IPS-20b (cell line): ENCODE results near the gene TCF4.

Experiments
- H3K27ac ChIP-seq: one replicate; pipeline ENCODE4 v1.5.1; 2013; ENCODE audit warnings: low read length
- H3K27me3 ChIP-seq: 2 replicates; pipeline ENCODE4 v1.6.1; 2013; ENCODE audit warnings: mild to moderate bottlenecking, low read length, inconsistent platforms; ENCODE audit not compliant: insufficient read depth
- H3K36me3 ChIP-seq: 2 replicates; pipeline ENCODE4 v1.6.1; 2013; ENCODE audit warnings: low read depth, mild to moderate bottlenecking, inconsistent platforms, low read length, moderate library complexity; ENCODE audit not compliant: insufficient read depth
- H3K4me1 ChIP-seq: 2 replicates; pipeline ENCODE4 v1.6.1; 2013; ENCODE audit warnings: mild to moderate bottlenecking, control low read depth, inconsistent platforms, low read length, moderate library complexity; ENCODE audit not compliant: insufficient read depth
- H3K4me3 ChIP-seq: 2 replicates; pipeline ENCODE4 v1.5.1; 2013; ENCODE audit warnings: mild to moderate bottlenecking, low read length, inconsistent platforms
- H3K9ac ChIP-seq: 2 replicates; pipeline ENCODE4 v1.6.1; 2013; ENCODE audit warnings: low read depth, mild to moderate bottlenecking, inconsistent platforms, low read length, moderate library complexity
- H3K9me3 ChIP-seq: 2 replicates; pipeline ENCODE4 v1.6.1; 2013; ENCODE audit warnings: mild to moderate bottlenecking, low read depth, low read length, inconsistent platforms; ENCODE audit not compliant: insufficient read depth

The TCF4 gene

DNA sequence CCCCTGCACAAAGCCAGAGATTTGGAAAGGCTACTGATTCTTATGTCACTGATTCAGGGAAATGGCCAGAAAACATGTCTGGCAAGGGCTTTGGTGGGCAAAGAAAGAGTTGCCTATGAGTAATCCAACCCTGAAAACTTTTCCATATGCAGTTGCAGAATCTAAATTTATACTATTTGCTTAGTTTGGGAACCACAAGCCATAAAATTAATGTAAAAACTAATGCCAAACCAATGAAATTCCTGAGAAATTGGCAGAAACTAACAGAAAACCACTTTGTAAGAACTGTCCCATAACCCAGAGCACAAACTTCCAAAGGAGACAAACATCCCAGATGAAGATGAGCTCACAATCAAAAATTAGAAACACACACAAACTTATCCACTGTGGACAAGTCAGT, 48.8 kb downstream of the TCF4 start:
- no peak overlapping the region for H3K27ac ChIP-seq
- H3K27me3 ChIP-seq: no peaks in the 10 kb centered on the region
- no peaks in the 10 kb centered on the region for H3K9me3 ChIP-seq
- H3K36me3 ChIP-seq: no peaks in the 10 kb centered on the region
- no peak overlapping the region for H3K4me3 ChIP-seq
- no peak overlapping the region for H3K9ac ChIP-seq
- H3K4me1 ChIP-seq: peaks cover 7% of the 10 kb centered on the region

GRCh38 chr18:55534996-55535395, 53.0 kb downstream of the TCF4 start:
- no peak overlapping the region for H3K9ac ChIP-seq
- H3K27ac ChIP-seq: no peak overlapping the region
- no peaks in the 10 kb centered on the region for H3K36me3 ChIP-seq
- no peak overlapping the region for H3K4me3 ChIP-seq
- peaks cover 15% of the 10 kb centered on the region for H3K4me1 ChIP-seq
- H3K27me3 ChIP-seq: no peaks in the 10 kb centered on the region
- H3K9me3 ChIP-seq: no peaks in the 10 kb centered on the region

- Histone ChIP-seq H3K9ac (no peak overlapping the region), H3K36me3 (no peaks in the 10 kb centered on the region)
Observed at GRCh38 chr18:55534547-55534946, 53.4 kb downstream of the TCF4 start.

GRCh38 chr18:55530166-55530565, 57.8 kb downstream of the TCF4 start:
- Histone ChIP-seq H3K36me3 (no peaks in the 10 kb centered on the region), H3K9ac (no peak overlapping the region), H3K9me3 (no peaks in the 10 kb centered on the region), H3K4me1 (peaks cover 21% of the 10 kb centered on the region), H3K27ac (no peak overlapping the region), H3K4me3 (no peak overlapping the region), H3K27me3 (no peaks in the 10 kb centered on the region)

More at GRCh38 chr18:55534547-55534946, 53.4 kb downstream of the TCF4 start:
- Histone ChIP-seq H3K4me1 (peaks cover 19% of the 10 kb centered on the region), H3K27me3 (no peaks in the 10 kb centered on the region), H3K9me3 (no peaks in the 10 kb centered on the region), H3K27ac (no peak overlapping the region), H3K4me3 (no peak overlapping the region)

- peaks cover 24% of the 10 kb centered on the region for H3K4me1 ChIP-seq
- no peak overlapping the region for H3K9ac ChIP-seq
- no peaks in the 10 kb centered on the region for H3K27me3 ChIP-seq
- H3K36me3 ChIP-seq: no peaks in the 10 kb centered on the region
- H3K9me3 ChIP-seq: no peaks in the 10 kb centered on the region
- no peak overlapping the region for H3K27ac ChIP-seq
- H3K4me3 ChIP-seq: no peak overlapping the region
Observed at GRCh38 chr18:55529581-55529980, 58.4 kb downstream of the TCF4 start.

- H3K27me3 ChIP-seq: no peaks in the 10 kb centered on the region
- H3K36me3 ChIP-seq: no peaks in the 10 kb centered on the region
- no peak overlapping the region for H3K9ac ChIP-seq
- H3K9me3 ChIP-seq: no peaks in the 10 kb centered on the region
- no peak overlapping the region for H3K27ac ChIP-seq
- H3K4me1 ChIP-seq: peaks cover 17% of the 10 kb centered on the region
- no peak overlapping the region for H3K4me3 ChIP-seq
Observed at GRCh38 chr18:55525845-55526244, 62.1 kb downstream of the TCF4 start.

GRCh38 chr18:55524353-55525073, 63.5 kb downstream of the TCF4 start:
- Histone ChIP-seq H3K4me3 (peak overlapping the region; percentile 36; the same call in 1 of the 2 replicates), H3K27me3 (no peaks in the 10 kb centered on the region), H3K27ac (no peak overlapping the region), H3K36me3 (no peaks in the 10 kb centered on the region), H3K9ac (no peak overlapping the region), H3K9me3 (no peaks in the 10 kb centered on the region), H3K4me1 (peaks cover 14% of the 10 kb centered on the region)

- Histone ChIP-seq H3K36me3 (no peaks in the 10 kb centered on the region), H3K4me1 (peaks cover 14% of the 10 kb centered on the region)
Observed at GRCh38 chr18:55523001-55523400, 65.0 kb downstream of the TCF4 start.

DNA sequence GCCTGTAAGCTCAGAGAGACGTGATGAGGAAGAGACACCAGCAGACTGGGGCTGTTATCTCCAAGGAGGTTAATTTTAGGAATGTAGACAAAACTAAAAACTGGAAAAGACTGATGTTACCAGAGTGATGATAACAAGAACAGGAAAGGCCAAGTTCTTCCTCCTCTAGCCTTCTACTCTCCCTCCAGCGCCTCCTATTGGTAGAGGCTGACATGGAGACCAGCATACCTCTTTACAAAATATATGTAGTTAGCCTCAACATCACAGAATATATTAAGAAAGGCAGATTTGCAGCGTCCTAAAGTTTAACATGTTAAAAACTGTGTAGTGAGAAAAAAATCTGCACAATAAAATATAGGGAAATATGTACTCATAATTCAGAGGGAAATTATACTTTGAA, 66.0 kb downstream of the TCF4 start:
- Histone ChIP-seq H3K27me3 (no peaks in the 10 kb centered on the region), H3K9me3 (no peaks in the 10 kb centered on the region), H3K9ac (no peak overlapping the region), H3K4me1 (peaks cover 14% of the 10 kb centered on the region), H3K36me3 (no peaks in the 10 kb centered on the region), H3K27ac (no peak overlapping the region), H3K4me3 (no peak overlapping the region)

More at GRCh38 chr18:55523001-55523400, 65.0 kb downstream of the TCF4 start:
- H3K9ac ChIP-seq: no peak overlapping the region
- no peaks in the 10 kb centered on the region for H3K9me3 ChIP-seq
- no peak overlapping the region for H3K4me3 ChIP-seq
- H3K27me3 ChIP-seq: no peaks in the 10 kb centered on the region
- H3K27ac ChIP-seq: no peak overlapping the region

GRCh38 chr18:55517055-55517454, 70.9 kb downstream of the TCF4 start:
- Histone ChIP-seq H3K4me1 (peaks cover 19% of the 10 kb centered on the region), H3K27ac (no peak overlapping the region)

GRCh38 chr18:55515941-55516710, 71.9 kb downstream of the TCF4 start:
- Histone ChIP-seq H3K36me3 (no peaks in the 10 kb centered on the region), H3K9ac (no peak overlapping the region), H3K9me3 (no peaks in the 10 kb centered on the region), H3K27me3 (no peaks in the 10 kb centered on the region), H3K4me1 (peaks cover 19% of the 10 kb centered on the region), H3K4me3 (no peak overlapping the region), H3K27ac (no peak overlapping the region)

More at GRCh38 chr18:55517055-55517454, 70.9 kb downstream of the TCF4 start:
- H3K27me3 ChIP-seq: no peaks in the 10 kb centered on the region
- no peak overlapping the region for H3K4me3 ChIP-seq
- H3K9ac ChIP-seq: no peak overlapping the region
- H3K9me3 ChIP-seq: no peaks in the 10 kb centered on the region
- no peaks in the 10 kb centered on the region for H3K36me3 ChIP-seq

GRCh38 chr18:55515214-55515613, 72.8 kb downstream of the TCF4 start:
- no peak overlapping the region for H3K4me3 ChIP-seq
- peak overlapping the region; percentile 7 for H3K27ac ChIP-seq
- H3K27me3 ChIP-seq: no peaks in the 10 kb centered on the region
- H3K4me1 ChIP-seq: peaks cover 28% of the 10 kb centered on the region
- no peak overlapping the region for H3K9ac ChIP-seq
- H3K36me3 ChIP-seq: no peaks in the 10 kb centered on the region
- no peaks in the 10 kb centered on the region for H3K9me3 ChIP-seq
